ENCODE results near the gene CLEC10A.

DNA sequence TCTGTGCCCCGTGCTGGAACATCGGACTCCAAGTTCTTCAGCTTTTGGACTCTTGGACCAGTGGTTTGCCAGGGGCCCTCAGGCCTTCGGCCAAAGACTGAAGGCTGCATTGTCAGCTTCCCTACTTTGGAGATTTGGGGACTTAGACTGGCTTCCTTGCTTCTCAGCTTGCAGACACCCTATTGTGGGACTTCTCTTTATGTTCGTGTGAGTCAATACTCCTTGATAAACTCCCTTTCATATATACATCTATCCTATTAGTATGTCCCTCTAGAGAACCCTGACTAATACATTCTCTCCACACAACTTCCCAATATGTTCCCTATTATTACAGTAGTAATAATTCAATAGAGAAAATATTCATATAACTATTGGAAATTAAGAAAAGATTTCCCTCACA lies 43.8 kb upstream of the CLEC10A start:
- no peak for TF ChIP-seq CTCF (IDR thresholded peaks at IDR 0.05)
- TF ChIP-seq POLR2A (IDR thresholded peaks at IDR 0.05) = no peak

Measured in thyroid gland (tissue), 4 donors.